GM23248 (cell line): Measurements from ENCODE around the gene TFF1.

ENCODE experiments used
- EZH2 ChIP-seq: fragments of 200-600 bp; sonication (generic); IDR thresholded peaks from 2 replicates; pipeline ENCODE4 v1.6.1; 2018; ENCODE audit warnings: antibody characterized with exemption, mild to moderate bottlenecking; ENCODE audit not compliant: insufficient read depth, poor library complexity, severe bottlenecking
- EZH2phosphoT487 ChIP-seq: fragments of 200-600 bp; sonication (generic); IDR thresholded peaks from 2 replicates; pipeline ENCODE4 v1.6.1; 2018; ENCODE audit warnings: antibody characterized with exemption, moderate library complexity, mild to moderate bottlenecking, low read depth; ENCODE audit not compliant: insufficient read depth

- TF ChIP-seq EZH2 (no peak), EZH2phosphoT487 (no peak)
These were observed 3.6 kb downstream of the TFF1 start for GRCh38 chr21:42362700-42363099.
